Stimulated activated CD4-positive, alpha-beta T cell treated with anti-CD3 and anti-CD28 coated beads, Interleukin-12 subunit alpha, Interleukin-12 subunit beta, amount 100 ng/mL, for 48 hours (primary cell): ENCODE measurements around the gene PAIP1.
A peak's percentile ranks its signal among the peaks of the same experiment; 100 is the strongest.
"Not testable (repeated sequence)": the region's sequence is repeated elsewhere in the genome, so short reads cannot be mapped to it uniquely, and the experiment has no call there.

ENCODE experiments used
- DNase-seq, 3 donors: peaks; one replicate each; pipeline ENCODE4 v3.0.0-alpha.2; 2020; ENCODE audit warnings: low read depth in 2 of 3, low spot score in 1 of 3

The PAIP1 gene

GRCh38 chr5:43572357-43572756 lies 15.5 kb upstream of the PAIP1 start:
- no peak for DNase-seq

- no peak for DNase-seq
These were observed 14.4 kb upstream of the PAIP1 start for GRCh38 chr5:43571237-43571636.

- no peak for DNase-seq
These were observed 13.7 kb upstream of the PAIP1 start for GRCh38 chr5:43570450-43571158.

GRCh38 chr5:43569236-43569746 lies 12.4 kb upstream of the PAIP1 start:
- DNase-seq = no peak

- DNase-seq = no peak
These were observed 11.1 kb upstream of the PAIP1 start for GRCh38 chr5:43567967-43568366.

GRCh38 chr5:43565043-43565442 lies 8.2 kb upstream of the PAIP1 start:
- DNase-seq = no peak

GRCh38 chr5:43564289-43564850 lies 7.5 kb upstream of the PAIP1 start:
- no peak for DNase-seq

- no peak for DNase-seq
These were observed 6.4 kb upstream of the PAIP1 start for GRCh38 chr5:43563321-43563720.

- no peak for DNase-seq
These were observed 4.5 kb upstream of the PAIP1 start for GRCh38 chr5:43561356-43561755.

GRCh38 chr5:43560128-43560527 lies 3.3 kb upstream of the PAIP1 start:
- no peak for DNase-seq

GRCh38 chr5:43556607-43556856 lies 345 bp downstream of the PAIP1 start:
- peak in 1 of 3 donors; percentile 82 for DNase-seq

- DNase-seq = peak; percentile 21 to 47 (median 28)
These were observed 826 bp downstream of the PAIP1 start for GRCh38 chr5:43555895-43556606.

GRCh38 chr5:43554497-43554896 lies 2.4 kb downstream of the PAIP1 start:
- DNase-seq = no peak

- DNase-seq = no peak
These were observed 3.5 kb downstream of the PAIP1 start for GRCh38 chr5:43553381-43553780.

GRCh38 chr5:43551731-43552130 lies 5.1 kb downstream of the PAIP1 start:
- no peak for DNase-seq

- DNase-seq = not testable (repeated sequence)
These were observed 7.6 kb downstream of the PAIP1 start for GRCh38 chr5:43549272-43549671.

- no peak for DNase-seq
These were observed 8.5 kb downstream of the PAIP1 start for GRCh38 chr5:43548358-43548757.

GRCh38 chr5:43547532-43547931 lies 9.3 kb downstream of the PAIP1 start:
- no peak for DNase-seq

- DNase-seq = no peak
These were observed 13.4 kb downstream of the PAIP1 start for GRCh38 chr5:43543434-43543833.

- no peak for DNase-seq
These were observed 16.1 kb downstream of the PAIP1 start for GRCh38 chr5:43540746-43541145.

GRCh38 chr5:43536972-43537371 lies 19.9 kb downstream of the PAIP1 start:
- no peak for DNase-seq

GRCh38 chr5:43533646-43534045 lies 23.2 kb downstream of the PAIP1 start:
- DNase-seq = no peak

GRCh38 chr5:43530648-43531047 lies 26.2 kb downstream of the PAIP1 start:
- DNase-seq = no peak
